Activated CD4-positive, alpha-beta T cell treated with anti-CD3 and anti-CD28 coated beads, Interleukin-2, amount 10 ng/mL, durations not matched to agents 7 days and 5 days (primary cell): ENCODE measurements around the gene CACNA1S. TPM values are rescaled to one million over a fixed set of nuclear protein-coding genes. Genes with fewer than 3 reads are reported as not detected.

Experiments used
- CTCF ChIA-PET: fragments of 350-600 bp; sonication (Branson Sonifier 250); formaldehyde crosslinking; loops from one replicate; lab custom pipeline; 2021; ENCODE audit warnings: antibody characterized with exemption; lab: Charles Lee
- POLR2A ChIA-PET: fragments of 350-600 bp; sonication (Branson Sonifier 250); formaldehyde crosslinking; loops from one replicate; lab custom pipeline; 2021; ENCODE audit warnings: antibody characterized with exemption; lab: Charles Lee
- DNase-seq: peaks from one replicate; pipeline ENCODE4 v3.0.0-alpha.2; 2020
- H3K27ac Mint-ChIP-seq: one replicate; pipeline ENCODE4 v1.8.0; 2021; ENCODE audit warnings: mild to moderate bottlenecking, moderate library complexity, mixed read lengths
- H3K27me3 Mint-ChIP-seq: one replicate; pipeline ENCODE4 v1.8.0; 2021; ENCODE audit warnings: mixed read lengths
- H3K36me3 Mint-ChIP-seq: one replicate; pipeline ENCODE4 v1.8.0; 2021; ENCODE audit warnings: low read depth, mixed read lengths
- H3K4me1 Mint-ChIP-seq: one replicate; pipeline ENCODE4 v1.8.0; 2021; ENCODE audit warnings: mixed read lengths
- H3K4me3 Mint-ChIP-seq: one replicate; pipeline ENCODE4 v1.8.0; 2021; ENCODE audit warnings: mild to moderate bottlenecking, moderate library complexity, mixed read lengths
- H3K9me3 Mint-ChIP-seq: one replicate; pipeline ENCODE4 v1.8.0; 2021; ENCODE audit warnings: mixed read lengths
- total RNA-seq, 2 experiments: library from RNA; stranded (reverse); gene quantifications; one replicate each; pipeline ENCODE4 v1.2.3, GENCODE V29; 2021

Gene CACNA1S
- total RNA-seq, 2 experiments from 2014 or later, result not detected

GRCh38 chr1:201093962-201094361 is 18.3 kb downstream of the CACNA1S start:
- no peak for DNase-seq

GRCh38 chr1:201093561-201093960 is 18.7 kb downstream of the CACNA1S start:
- DNase-seq, result no peak
- ChIA-PET CTCF (interaction anchor here (0.6 kb wide), 1 partner anchor 166 kb away, joined by 3 read pairs; no protein-coding TSS in a partner anchor), POLR2A (no interaction called here)
- no peaks in the 10 kb centered on the region for H3K27me3 Mint-ChIP-seq
- H3K36me3 Mint-ChIP-seq, result no peaks in the 10 kb centered on the region
- no peak overlapping the region for H3K27ac Mint-ChIP-seq
- H3K4me1 Mint-ChIP-seq, result no peaks in the 10 kb centered on the region
- H3K4me3 Mint-ChIP-seq, result no peak overlapping the region
- H3K9me3 Mint-ChIP-seq, result no peaks in the 10 kb centered on the region

More at GRCh38 chr1:201093962-201094361, 18.3 kb downstream of the CACNA1S start:
- Mint-ChIP-seq H3K27ac (no peak overlapping the region), H3K9me3 (no peaks in the 10 kb centered on the region), H3K4me3 (no peak overlapping the region), H3K4me1 (no peaks in the 10 kb centered on the region), H3K27me3 (no peaks in the 10 kb centered on the region), H3K36me3 (no peaks in the 10 kb centered on the region)
- ChIA-PET POLR2A (no interaction called here), CTCF (interaction anchor here (0.6 kb wide), 1 partner anchor 166 kb away, joined by 3 read pairs; no protein-coding TSS in a partner anchor)

- ChIA-PET POLR2A (no interaction called here), CTCF (no interaction called here)
- peaks cover 4% of the 10 kb centered on the region for H3K27me3 Mint-ChIP-seq
- no peak overlapping the region for H3K27ac Mint-ChIP-seq
- H3K4me3 Mint-ChIP-seq, result no peak overlapping the region
- no peak for DNase-seq
- H3K36me3 Mint-ChIP-seq, result no peaks in the 10 kb centered on the region
- H3K9me3 Mint-ChIP-seq, result no peaks in the 10 kb centered on the region
- H3K4me1 Mint-ChIP-seq, result no peaks in the 10 kb centered on the region
Observed at GRCh38 chr1:201092738-201093137, 19.5 kb downstream of the CACNA1S start.

- Mint-ChIP-seq H3K27ac (no peak overlapping the region), H3K4me1 (no peaks in the 10 kb centered on the region), H3K9me3 (no peaks in the 10 kb centered on the region), H3K4me3 (no peak overlapping the region), H3K27me3 (peaks cover 9% of the 10 kb centered on the region), H3K36me3 (no peaks in the 10 kb centered on the region)
- POLR2A ChIA-PET, result no interaction called here
- CTCF ChIA-PET, result interaction anchor here (0.8 to 1.6 kb wide), 3 partner anchors 9 to 469 kb away, joined by 3 to 4 read pairs (median 3); no protein-coding TSS in a partner anchor
- DNase-seq, result no peak
Observed at GRCh38 chr1:201091256-201091655, 21.0 kb downstream of the CACNA1S start.

- no peaks in the 10 kb centered on the region for H3K9me3 Mint-ChIP-seq
- POLR2A ChIA-PET, result no interaction called here
- DNase-seq, result no peak
- CTCF ChIA-PET, result interaction anchor here (0.9 to 1.6 kb wide), 2 partner anchors 20 to 468 kb away, joined by 3 to 4 read pairs; no protein-coding TSS in a partner anchor
- H3K27me3 Mint-ChIP-seq, result peaks cover 12% of the 10 kb centered on the region
- no peaks in the 10 kb centered on the region for H3K4me1 Mint-ChIP-seq
- H3K36me3 Mint-ChIP-seq, result no peaks in the 10 kb centered on the region
- no peak overlapping the region for H3K27ac Mint-ChIP-seq
- no peak overlapping the region for H3K4me3 Mint-ChIP-seq
Observed at GRCh38 chr1:201090541-201090940, 21.7 kb downstream of the CACNA1S start.

GRCh38 chr1:201089596-201089995 is 22.6 kb downstream of the CACNA1S start:
- H3K9me3 Mint-ChIP-seq, result no peaks in the 10 kb centered on the region
- no peak for DNase-seq
- POLR2A ChIA-PET, result no interaction called here
- no peaks in the 10 kb centered on the region for H3K36me3 Mint-ChIP-seq
- H3K4me3 Mint-ChIP-seq, result no peak overlapping the region
- CTCF ChIA-PET, result interaction anchor here (1.1 kb wide), 1 partner anchor 31 kb away, joined by 3 read pairs; no protein-coding TSS in a partner anchor
- H3K27ac Mint-ChIP-seq, result no peak overlapping the region
- H3K27me3 Mint-ChIP-seq, result peaks cover 12% of the 10 kb centered on the region
- H3K4me1 Mint-ChIP-seq, result no peaks in the 10 kb centered on the region

- CTCF ChIA-PET, result interaction anchor here (1.1 kb wide), 1 partner anchor 30 kb away, joined by 3 read pairs; no protein-coding TSS in a partner anchor
- H3K27ac Mint-ChIP-seq, result no peak overlapping the region
- no peaks in the 10 kb centered on the region for H3K36me3 Mint-ChIP-seq
- no peaks in the 10 kb centered on the region for H3K9me3 Mint-ChIP-seq
- POLR2A ChIA-PET, result no interaction called here
- DNase-seq, result no peak
- H3K27me3 Mint-ChIP-seq, result peaks cover 14% of the 10 kb centered on the region
- H3K4me3 Mint-ChIP-seq, result no peak overlapping the region
- H3K4me1 Mint-ChIP-seq, result no peaks in the 10 kb centered on the region
Observed at GRCh38 chr1:201088901-201089525, 23.2 kb downstream of the CACNA1S start.

GRCh38 chr1:201088395-201088794 is 23.8 kb downstream of the CACNA1S start:
- Mint-ChIP-seq H3K27me3 (peaks cover 14% of the 10 kb centered on the region), H3K9me3 (no peaks in the 10 kb centered on the region), H3K27ac (no peak overlapping the region), H3K4me3 (no peak overlapping the region), H3K4me1 (no peaks in the 10 kb centered on the region), H3K36me3 (no peaks in the 10 kb centered on the region)
- ChIA-PET CTCF (no interaction called here), POLR2A (no interaction called here)
- DNase-seq, result no peak

- POLR2A ChIA-PET, result no interaction called here
- Mint-ChIP-seq H3K36me3 (no peaks in the 10 kb centered on the region), H3K27ac (no peak overlapping the region), H3K4me3 (no peak overlapping the region), H3K4me1 (no peaks in the 10 kb centered on the region), H3K9me3 (no peaks in the 10 kb centered on the region), H3K27me3 (peaks cover 19% of the 10 kb centered on the region)
- CTCF ChIA-PET, result interaction anchor here (0.6 to 1.2 kb wide), 3 partner anchors 10 to 122 kb away, joined by 3 read pairs; no protein-coding TSS in a partner anchor
- peak; percentile 24 for DNase-seq
Observed at GRCh38 chr1:201085902-201086735, 26.1 kb downstream of the CACNA1S start.

GRCh38 chr1:201084295-201084694 is 27.9 kb downstream of the CACNA1S start:
- no peaks in the 10 kb centered on the region for H3K9me3 Mint-ChIP-seq
- H3K4me1 Mint-ChIP-seq, result no peaks in the 10 kb centered on the region
- ChIA-PET CTCF (interaction anchor here (1.1 to 1.2 kb wide), 2 partner anchors 29 to 61 kb away, joined by 3 read pairs; no protein-coding TSS in a partner anchor), POLR2A (no interaction called here)
- no peaks in the 10 kb centered on the region for H3K36me3 Mint-ChIP-seq
- no peak overlapping the region for H3K4me3 Mint-ChIP-seq
- H3K27ac Mint-ChIP-seq, result no peak overlapping the region
- no peak for DNase-seq
- H3K27me3 Mint-ChIP-seq, result peaks cover 19% of the 10 kb centered on the region

- Mint-ChIP-seq H3K4me1 (no peaks in the 10 kb centered on the region), H3K9me3 (no peaks in the 10 kb centered on the region), H3K36me3 (no peaks in the 10 kb centered on the region), H3K27ac (no peak overlapping the region), H3K27me3 (peaks cover 19% of the 10 kb centered on the region), H3K4me3 (no peak overlapping the region)
- POLR2A ChIA-PET, result no interaction called here
- CTCF ChIA-PET, result interaction anchor here (1.1 kb wide), 1 partner anchor 61 kb away, joined by 3 read pairs; no protein-coding TSS in a partner anchor
- DNase-seq, result no peak
Observed at GRCh38 chr1:201083741-201084140, 28.5 kb downstream of the CACNA1S start.

GRCh38 chr1:201080135-201080534 is 32.1 kb downstream of the CACNA1S start:
- POLR2A ChIA-PET, result no interaction called here
- DNase-seq, result no peak
- no peak overlapping the region for H3K4me3 Mint-ChIP-seq
- CTCF ChIA-PET, result interaction anchor here (0.6 to 1.4 kb wide), 3 partner anchors 28 to 91 kb away, joined by 3 to 4 read pairs (median 3); no protein-coding TSS in a partner anchor
- no peaks in the 10 kb centered on the region for H3K36me3 Mint-ChIP-seq
- no peak overlapping the region for H3K27ac Mint-ChIP-seq
- H3K4me1 Mint-ChIP-seq, result no peaks in the 10 kb centered on the region
- no peaks in the 10 kb centered on the region for H3K9me3 Mint-ChIP-seq
- peaks cover 7% of the 10 kb centered on the region for H3K27me3 Mint-ChIP-seq
